Fibroblast of lung (primary cell): ENCODE data around the gene SST.

Source experiments
- EZH2 ChIP-seq: IDR thresholded peaks from 2 replicates; pipeline ENCODE4 v1.5.1; 2012; ENCODE audit warnings: low read length, control low read depth, mild to moderate bottlenecking; ENCODE audit errors: missing control alignments
- TF ChIP-seq, protein P1 (sequence below), 2 donors: IDR thresholded peaks in 1 of 2; conservative IDR thresholded peaks in 1 of 2; 1 replicate in 1 of 2; 2 replicates in 1 of 2; pipeline ENCODE4 v1.5.1; 2011 to 2012; ENCODE audit warnings: low read length in 2 of 2, control low read depth in 1 of 2, inconsistent platforms in 1 of 2, low read depth in 1 of 2, mild to moderate bottlenecking in 1 of 2

GRCh38 chr3:187629711-187630110 is 40.5 kb downstream of the SST start:
- TF ChIP-seq, protein P1, sequence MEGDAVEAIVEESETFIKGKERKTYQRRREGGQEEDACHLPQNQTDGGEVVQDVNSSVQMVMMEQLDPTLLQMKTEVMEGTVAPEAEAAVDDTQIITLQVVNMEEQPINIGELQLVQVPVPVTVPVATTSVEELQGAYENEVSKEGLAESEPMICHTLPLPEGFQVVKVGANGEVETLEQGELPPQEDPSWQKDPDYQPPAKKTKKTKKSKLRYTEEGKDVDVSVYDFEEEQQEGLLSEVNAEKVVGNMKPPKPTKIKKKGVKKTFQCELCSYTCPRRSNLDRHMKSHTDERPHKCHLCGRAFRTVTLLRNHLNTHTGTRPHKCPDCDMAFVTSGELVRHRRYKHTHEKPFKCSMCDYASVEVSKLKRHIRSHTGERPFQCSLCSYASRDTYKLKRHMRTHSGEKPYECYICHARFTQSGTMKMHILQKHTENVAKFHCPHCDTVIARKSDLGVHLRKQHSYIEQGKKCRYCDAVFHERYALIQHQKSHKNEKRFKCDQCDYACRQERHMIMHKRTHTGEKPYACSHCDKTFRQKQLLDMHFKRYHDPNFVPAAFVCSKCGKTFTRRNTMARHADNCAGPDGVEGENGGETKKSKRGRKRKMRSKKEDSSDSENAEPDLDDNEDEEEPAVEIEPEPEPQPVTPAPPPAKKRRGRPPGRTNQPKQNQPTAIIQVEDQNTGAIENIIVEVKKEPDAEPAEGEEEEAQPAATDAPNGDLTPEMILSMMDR (conservative IDR thresholded peaks at IDR 0.05 in 1 of 2, IDR thresholded peaks at IDR 0.05 in 1 of 2; ENCODE audit: low read depth in 1 of 2, low read length in 2 of 2): no peak
- TF ChIP-seq EZH2: no peak
